NCI-H345 (cell line): ENCODE measurements around the gene PDPK1.

Source experiments
- DNase-seq: peaks from one replicate; lab custom pipeline; 2025; lab: John Stamatoyannopoulos, UW

Gene PDPK1

GRCh38 chr16:2537451-2538379, at the start of gene PDPK1:
Gene PDPK1, plus strand, starts transcription at chr16:2538021. Its CDS starts 92 bp downstream, at chr16:2538113.
- DNase-seq, result peak; percentile 98

GRCh38 chr16:2489581-2489980, 48.2 kb upstream of the PDPK1 start:
- no peak for DNase-seq

- DNase-seq, result peak; percentile 81
These were observed 47.4 kb upstream of the PDPK1 start for GRCh38 chr16:2490190-2491105.

GRCh38 chr16:2492292-2492691, 45.5 kb upstream of the PDPK1 start:
- no peak for DNase-seq

- no peak for DNase-seq
These were observed 44.2 kb upstream of the PDPK1 start for GRCh38 chr16:2493605-2494004.

GRCh38 chr16:2494616-2495015, 43.2 kb upstream of the PDPK1 start:
- no peak for DNase-seq

GRCh38 chr16:2495041-2495440, 42.8 kb upstream of the PDPK1 start:
- no peak for DNase-seq

- DNase-seq, result no peak
These were observed 41.4 kb upstream of the PDPK1 start for GRCh38 chr16:2496223-2497115.

GRCh38 chr16:2497116-2497630, 40.6 kb upstream of the PDPK1 start:
- DNase-seq, result no peak

GRCh38 chr16:2497695-2498484, 39.9 kb upstream of the PDPK1 start:
- no peak for DNase-seq

- DNase-seq, result no peak
These were observed 39.1 kb upstream of the PDPK1 start for GRCh38 chr16:2498531-2499253.

GRCh38 chr16:2499454-2499853, 38.4 kb upstream of the PDPK1 start:
- no peak for DNase-seq

GRCh38 chr16:2499890-2500429, 37.9 kb upstream of the PDPK1 start:
- DNase-seq, result no peak

- DNase-seq, result no peak
These were observed 37.3 kb upstream of the PDPK1 start for GRCh38 chr16:2500430-2500917.

- DNase-seq, result peak; percentile 78
These were observed 36.7 kb upstream of the PDPK1 start for GRCh38 chr16:2500918-2501750.

GRCh38 chr16:2501946-2502895, 35.6 kb upstream of the PDPK1 start:
- no peak for DNase-seq

GRCh38 chr16:2505695-2506094, 32.1 kb upstream of the PDPK1 start:
- DNase-seq, result no peak
